Stimulated activated CD4-positive, alpha-beta T cell treated with anti-CD3 and anti-CD28 coated beads, Interleukin-12 subunit alpha, Interleukin-12 subunit beta, amount 100 ng/mL, for 48 hours (primary cell): Measurements from ENCODE around the gene SPAG7.
A peak's percentile ranks its signal among the peaks of the same experiment; 100 is the strongest.

Source experiments
- DNase-seq, 3 donors: peaks; one replicate each; pipeline ENCODE4 v3.0.0-alpha.2; 2020; ENCODE audit warnings: low read depth in 2 of 3, low spot score in 1 of 3

Gene SPAG7, protein sequence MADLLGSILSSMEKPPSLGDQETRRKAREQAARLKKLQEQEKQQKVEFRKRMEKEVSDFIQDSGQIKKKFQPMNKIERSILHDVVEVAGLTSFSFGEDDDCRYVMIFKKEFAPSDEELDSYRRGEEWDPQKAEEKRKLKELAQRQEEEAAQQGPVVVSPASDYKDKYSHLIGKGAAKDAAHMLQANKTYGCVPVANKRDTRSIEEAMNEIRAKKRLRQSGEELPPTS

GRCh38 chr17:4967539-4968485 is at the start of gene SPAG7:
TSS of gene SPAG7 (minus strand) at chr17:4967817. CDS start at chr17:4967804, 13 bp downstream.
- DNase-seq, result peak; percentile 90 to 95 (median 91)

DNA sequence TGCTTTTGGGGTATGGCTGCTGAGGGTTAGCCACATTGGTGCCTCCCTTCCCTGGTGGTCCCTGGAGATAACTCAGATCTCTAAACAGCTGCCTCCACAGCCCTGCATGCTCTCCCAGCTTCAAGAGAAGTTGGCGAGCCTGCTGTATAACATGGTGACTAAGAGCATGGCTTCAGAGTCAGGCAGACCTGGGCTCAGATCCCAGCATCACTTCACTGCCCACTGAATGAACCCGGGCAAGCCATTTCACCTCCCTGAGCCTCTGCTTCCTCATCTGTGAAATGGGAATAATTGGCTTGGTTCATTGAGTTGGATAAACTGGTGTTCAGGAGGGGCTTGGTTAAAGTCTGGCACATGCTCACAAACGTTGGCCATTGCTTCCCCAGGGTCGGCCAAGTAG is 46.7 kb upstream of the SPAG7 start:
- DNase-seq, result no peak

DNA sequence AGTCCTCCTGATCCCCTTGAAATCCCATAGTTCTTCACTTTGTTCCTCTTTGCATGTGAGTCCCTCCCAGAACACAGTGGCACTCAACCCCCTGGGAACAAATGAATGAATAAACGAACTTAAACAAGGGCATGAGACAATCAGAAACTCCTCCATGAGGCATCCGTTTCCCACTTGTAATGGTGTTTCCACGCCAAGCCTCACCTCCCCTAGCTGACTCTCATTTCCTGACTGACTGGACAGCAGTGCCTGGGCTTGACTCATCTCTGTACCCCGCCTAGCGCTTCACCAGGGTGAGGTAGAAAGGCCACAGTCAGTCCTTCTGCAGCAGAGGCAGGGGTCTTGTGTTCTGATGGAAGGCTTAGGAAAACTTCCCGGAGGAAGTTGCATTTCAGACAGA is 44.3 kb upstream of the SPAG7 start:
- peak in 2 of 3 donors; percentile 22 to 28 for DNase-seq

- DNase-seq, result no peak
Measured at GRCh38 chr17:5003214-5003867, 35.7 kb upstream of the SPAG7 start.

GRCh38 chr17:5002121-5002788 is 34.6 kb upstream of the SPAG7 start:
- no peak for DNase-seq

DNA sequence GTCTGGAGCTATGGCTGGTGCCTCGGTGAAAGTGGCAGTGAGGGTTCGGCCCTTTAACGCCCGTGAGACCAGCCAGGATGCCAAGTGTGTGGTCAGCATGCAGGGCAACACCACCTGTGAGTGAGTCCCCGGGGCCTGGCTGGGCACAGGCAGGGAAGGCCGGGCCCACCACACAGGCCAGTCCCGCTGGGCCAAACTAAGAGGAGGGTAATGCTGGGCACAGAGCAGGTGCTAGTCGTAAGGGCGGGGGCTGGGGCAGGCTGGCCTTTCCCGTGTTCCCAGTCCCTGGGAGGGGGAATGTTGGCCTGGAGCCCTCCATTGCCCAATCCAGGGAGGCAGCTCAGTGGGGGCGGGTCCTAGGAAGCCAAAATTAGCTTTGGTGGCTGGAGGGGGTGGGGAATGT is 32.6 kb upstream of the SPAG7 start:
- DNase-seq, result no peak

DNA sequence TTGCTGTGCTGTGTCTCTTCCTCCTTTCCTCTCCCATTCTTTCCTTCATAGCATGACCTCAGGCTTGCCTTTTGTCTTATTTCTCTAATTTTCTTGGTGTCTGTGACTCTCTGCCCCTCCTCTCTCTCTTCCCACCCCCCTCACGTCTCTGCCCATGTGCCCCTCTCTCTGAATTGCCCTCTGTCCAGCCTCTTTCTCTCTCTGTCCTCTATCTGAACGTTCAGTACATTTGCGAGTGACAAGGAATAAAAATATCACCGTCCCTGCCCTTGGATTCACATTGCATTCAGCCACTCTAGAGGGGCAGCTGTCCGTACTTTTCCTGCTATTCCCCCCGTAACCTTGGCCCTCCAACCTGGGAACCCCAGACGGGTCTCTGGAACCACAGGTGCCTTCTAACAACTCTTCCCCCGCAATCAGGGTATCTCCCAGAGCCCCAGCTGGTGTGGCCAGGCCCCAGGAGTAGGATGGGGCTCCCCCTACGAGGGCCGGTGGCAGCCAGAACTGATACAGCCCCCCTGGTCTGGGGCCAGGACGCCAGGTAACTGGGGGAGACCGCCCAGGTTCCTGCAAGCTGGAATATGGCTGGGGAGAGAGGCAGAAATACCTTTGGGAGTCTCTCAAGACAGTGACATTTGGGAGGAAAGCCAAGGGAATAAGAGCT is 31.9 kb upstream of the SPAG7 start:
- no peak for DNase-seq

DNA sequence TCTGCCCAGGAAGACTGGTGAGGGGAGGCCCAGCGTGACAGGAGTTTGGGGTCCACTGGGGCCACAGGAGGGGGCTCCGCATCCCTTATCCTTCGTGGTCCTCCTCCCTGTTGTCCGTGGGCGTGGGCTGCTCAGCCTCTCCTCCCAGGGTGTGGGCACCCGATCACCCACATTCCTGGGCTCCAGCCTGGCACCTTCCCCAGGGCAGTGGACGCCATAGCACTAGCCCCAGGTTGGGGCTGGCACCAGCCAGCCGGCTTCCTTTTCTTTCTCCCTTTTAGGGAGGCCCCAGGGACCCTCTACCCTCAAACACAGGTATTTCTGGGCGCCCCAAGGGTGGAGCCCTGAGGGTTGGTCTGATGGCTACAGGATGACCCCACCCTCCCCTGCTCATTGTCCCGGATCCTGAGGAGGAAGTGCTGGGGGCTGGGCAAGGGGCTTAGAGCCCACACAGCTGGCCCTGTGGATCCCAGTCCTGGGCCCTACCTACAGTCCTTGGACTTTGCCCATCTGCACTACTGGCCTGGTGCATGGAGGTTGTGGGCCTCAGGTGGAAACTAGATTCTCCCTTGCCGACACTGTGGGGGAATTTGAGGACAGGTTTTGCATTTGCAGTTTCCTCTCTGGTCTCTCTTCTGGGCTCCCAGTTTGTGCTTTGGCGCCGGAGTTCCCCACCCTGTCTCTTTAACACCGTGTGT is 31.3 kb upstream of the SPAG7 start:
- no peak for DNase-seq

DNA sequence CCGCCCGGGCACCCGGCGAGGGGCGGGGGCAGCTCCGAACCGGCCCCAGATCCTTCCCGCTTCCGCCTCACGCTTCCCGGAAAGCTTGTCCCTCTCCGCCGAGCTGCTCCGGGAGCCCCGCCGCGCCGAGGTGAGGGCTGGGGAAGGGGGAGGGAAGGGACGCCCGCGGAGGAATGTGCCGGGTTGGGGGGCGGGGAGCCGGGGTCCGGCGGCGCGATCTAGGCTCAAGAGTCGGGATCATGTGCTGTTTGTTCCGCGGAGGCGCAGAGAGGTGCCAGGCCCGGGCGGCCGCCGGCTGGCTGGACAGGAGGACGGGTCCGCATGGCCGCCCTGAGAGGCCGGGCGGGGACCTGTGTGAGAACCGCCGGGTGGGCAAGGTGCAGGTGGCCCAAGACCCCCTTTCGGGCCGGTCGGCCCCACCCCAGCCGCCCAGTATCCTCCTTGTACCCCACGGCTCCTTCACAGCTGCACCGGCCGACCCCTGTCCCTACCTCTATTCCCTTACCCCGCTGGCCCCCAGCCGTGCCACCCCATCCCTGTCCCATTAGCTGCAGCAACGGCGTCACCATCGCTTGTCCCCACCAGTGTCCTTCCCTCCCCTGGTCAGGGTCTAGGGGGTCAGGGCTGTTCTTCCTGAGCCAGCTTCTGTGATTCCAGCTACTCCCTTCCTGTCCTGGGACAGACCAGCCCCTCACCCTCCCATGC is 30.6 kb upstream of the SPAG7 start:
- no peak for DNase-seq

DNA sequence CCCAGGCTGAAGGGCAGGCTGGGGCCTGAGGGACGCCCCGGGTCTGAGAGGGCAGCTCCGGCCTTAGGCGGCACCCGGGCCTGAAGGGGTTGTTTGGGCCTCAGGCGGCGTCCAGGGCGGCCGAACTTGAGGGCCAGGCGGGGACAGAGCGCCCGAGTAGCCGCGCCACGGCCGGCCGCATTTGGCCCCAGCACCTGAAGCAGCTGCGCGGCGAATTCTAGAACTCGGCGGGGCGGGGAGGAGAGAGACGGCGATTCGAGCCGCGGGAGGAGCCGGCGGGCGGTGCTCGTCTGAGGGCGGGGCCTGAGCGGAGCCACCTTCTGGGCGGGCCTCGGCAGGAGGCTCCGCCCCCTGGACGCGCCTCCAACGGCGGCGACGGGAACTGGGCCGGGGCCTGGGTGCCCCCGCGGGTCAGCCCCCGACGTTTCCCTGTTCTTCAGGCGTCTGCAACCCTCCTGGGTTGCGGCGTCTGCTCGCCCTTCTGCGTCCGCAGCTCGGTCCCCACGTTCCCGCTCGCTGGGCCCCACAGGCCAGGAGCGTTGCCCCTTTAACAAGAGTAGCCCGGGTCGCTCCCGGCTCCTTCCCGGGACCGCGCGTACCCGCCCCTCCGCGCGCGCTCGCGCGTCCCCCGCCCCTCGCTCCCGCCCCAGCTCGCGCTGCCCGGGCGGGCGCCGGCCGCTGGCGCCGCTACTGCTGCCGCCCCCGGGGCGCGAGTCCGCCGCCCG is 29.8 kb upstream of the SPAG7 start, which contains the start of the genes INCA1 and KIF1C:
TSS of gene INCA1 (minus strand) at position 221 of the 725 bp plus-strand sequence. CDS start 3,085 bp downstream, outside the sequence.
TSS of gene KIF1C (plus strand) at position 649 of the 725 bp plus-strand sequence. CDS start 2,297 bp downstream, outside the sequence.
- DNase-seq, result peak; percentile 77 to 88 (median 82)

DNA sequence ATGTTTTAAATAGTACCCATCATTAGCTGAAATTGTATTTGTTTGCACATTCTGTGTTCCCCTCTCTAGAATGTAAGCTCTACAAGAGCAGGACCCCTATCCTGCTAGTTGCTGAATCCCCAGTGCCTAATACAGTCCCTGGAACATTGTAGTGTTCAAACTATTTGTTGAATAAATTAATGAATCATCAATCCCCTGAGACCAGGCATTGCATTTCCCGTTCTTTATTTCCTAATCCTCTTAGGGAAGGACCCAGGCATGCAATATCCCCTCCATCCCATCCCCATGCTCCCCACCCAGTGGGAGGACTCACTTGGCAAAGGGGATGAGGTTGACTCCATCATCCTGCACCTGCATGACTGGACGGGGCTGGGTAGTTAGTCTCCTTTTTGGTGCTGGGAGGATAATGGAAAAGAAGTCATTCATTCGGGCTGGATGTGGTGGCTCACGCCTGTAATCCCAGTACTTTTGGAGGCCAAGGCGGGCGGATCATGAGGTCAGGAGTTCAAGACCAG is 26.5 kb upstream of the SPAG7 start:
- no peak for DNase-seq

- no peak for DNase-seq
Measured at GRCh38 chr17:4987767-4988567, 20.4 kb upstream of the SPAG7 start.

DNA sequence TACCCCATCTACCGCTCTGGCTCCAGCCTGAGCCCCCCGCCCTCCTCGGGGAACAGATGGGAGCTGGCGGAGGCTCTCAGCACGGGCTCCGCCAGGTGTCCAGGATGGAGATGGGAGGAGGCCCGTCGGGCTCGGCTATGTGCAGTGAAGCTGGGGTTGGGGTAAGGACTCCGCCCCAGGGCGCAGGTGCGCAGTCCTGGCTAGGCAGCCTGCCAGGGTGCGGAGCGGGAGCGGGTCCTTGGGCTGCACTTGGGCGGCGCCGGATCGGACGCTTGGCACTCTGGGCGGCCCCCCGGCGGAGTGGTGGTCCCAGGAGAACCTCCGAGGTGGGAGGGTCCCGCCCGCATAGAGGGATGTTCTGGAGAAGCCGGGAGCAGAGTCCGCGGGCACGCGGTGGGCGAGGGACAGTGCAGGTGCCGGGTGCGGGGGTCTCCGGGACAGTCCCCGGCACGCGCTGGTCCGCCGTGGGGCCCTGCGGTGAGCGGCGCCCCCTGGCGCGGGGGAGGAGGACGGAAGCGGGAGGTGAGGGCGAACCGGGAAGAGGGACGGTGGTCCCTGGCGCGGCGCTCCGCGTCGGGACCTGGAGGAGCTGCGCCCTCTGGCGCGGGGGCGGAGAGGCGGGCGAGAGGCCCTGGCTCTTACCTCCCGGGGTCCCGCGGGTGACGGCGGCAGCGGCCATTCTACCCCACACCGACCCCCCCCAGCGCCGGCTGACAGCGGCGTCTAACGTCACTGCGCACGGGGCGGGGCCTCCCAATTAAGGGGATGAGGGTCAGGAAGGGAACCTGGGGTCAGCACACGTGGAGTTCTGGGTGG is 19.5 kb upstream of the SPAG7 start, which contains the start of gene CAMTA2:
TSS of gene CAMTA2 (minus strand) at position 725 of the 816 bp plus-strand sequence. CDS start 1,453 bp downstream, outside the sequence.
- DNase-seq, result peak; percentile 71 to 86 (median 81)

DNA sequence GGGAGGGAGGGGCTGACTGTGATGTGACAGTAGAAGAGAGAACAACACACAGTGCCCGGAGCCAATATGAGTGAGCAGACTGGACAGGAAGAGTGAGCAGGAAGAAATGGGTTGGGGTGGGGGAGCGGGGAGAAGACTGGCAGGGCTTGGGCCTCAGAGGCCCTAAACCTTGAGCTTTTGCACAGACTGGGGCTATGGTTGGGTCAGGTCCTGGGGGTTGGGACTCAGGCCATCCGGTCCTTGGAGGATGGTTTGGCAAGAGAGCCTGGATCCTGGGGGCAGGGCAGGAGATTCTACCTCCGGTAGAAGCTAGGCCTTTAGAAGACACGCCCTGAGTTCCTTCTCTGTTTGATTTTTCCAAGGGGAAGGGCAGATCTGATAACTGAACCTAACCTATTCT is 18.8 kb upstream of the SPAG7 start:
- DNase-seq, result no peak

DNA sequence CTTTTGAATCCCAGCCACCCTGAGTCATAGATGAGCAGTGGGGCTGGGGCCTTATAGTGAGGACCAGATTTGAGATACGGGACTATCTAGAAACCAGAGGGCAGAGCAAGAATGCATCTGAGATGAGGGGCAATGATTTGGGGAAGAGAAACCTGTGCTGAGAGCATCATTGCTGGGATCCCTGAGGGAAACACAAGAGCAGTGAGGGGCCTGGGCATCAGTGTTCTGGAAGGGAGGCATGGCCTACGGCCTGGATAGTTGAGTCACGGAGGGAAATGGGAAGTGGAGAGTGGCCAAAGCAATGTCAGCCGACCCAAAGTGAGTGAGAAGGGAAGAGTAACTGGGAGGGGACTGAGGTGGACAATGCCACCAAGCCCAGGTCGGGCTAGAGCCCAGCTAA is 14.7 kb upstream of the SPAG7 start:
- DNase-seq, result no peak

DNA sequence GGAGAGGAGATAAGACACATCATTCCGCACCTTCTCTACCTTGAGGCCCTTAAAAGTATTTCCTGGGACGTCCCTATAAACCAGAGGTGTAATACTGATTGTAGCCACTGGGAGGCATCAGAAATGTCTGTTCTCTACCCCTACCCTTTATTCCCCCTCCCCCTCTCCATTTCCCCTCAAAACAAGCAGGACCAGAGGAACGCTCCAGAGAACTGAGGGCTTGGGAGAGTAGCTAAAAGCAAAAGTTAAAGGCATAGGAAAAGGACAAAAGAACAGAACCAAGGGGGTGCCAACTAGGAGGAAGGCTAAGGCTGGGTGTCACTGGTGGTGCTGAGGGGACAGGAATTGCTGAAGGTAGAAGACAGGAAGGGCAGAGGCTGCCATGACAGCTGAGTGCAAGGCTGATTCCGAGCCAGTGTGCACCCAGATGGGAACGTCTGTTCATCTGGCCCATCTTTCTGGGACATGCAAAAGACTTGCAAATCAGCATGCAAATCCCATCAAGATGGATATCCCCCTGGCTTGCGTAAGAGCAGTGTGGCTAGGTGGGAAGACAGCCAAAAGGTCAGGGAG is 13.1 kb upstream of the SPAG7 start:
- DNase-seq, result peak in 1 of 3 donors; percentile 81
